ENCODE data around the gene HEXIM1.

The HEXIM1 gene, protein sequence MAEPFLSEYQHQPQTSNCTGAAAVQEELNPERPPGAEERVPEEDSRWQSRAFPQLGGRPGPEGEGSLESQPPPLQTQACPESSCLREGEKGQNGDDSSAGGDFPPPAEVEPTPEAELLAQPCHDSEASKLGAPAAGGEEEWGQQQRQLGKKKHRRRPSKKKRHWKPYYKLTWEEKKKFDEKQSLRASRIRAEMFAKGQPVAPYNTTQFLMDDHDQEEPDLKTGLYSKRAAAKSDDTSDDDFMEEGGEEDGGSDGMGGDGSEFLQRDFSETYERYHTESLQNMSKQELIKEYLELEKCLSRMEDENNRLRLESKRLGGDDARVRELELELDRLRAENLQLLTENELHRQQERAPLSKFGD

DNA sequence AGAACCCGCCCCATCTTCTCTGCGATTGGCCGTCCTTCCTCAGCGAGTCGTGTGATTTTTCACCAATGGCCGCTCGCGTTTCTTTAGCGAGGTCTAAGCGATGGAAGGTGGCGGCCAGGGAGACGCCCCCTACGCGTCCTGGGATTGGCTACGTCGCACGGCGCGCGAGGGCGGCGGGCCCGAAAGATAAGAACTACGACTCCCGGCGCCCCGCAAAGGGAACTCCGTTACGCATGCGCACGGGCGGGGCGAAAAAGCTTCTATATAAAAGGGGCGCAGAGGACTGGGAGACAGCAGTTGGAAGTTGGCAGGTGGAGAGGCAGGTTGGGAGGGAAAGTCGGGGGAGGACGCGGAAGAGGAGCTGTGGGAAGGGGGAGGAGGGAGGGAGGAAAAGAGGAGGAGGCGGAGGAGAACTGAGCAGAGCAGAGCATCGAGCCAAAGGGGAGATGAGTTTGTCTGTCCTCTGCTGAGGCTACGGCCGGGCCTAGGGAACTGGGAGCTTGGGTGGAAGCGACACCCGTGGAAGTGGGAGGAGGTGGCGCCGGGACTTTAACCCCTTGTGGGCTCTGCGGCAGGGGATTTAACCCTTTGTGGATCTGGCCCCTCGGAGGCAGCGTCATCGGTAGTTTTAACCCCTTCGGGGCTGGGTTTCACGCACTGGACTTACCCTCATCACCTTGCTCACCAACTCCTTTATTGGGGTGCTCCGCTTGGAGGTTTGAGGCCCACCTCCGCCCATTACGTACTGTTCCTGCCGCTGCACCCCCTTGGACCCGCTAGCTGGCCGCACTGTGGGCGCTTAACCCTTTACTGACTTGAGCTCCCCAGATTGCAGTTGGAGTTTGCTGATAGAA lies at the start of gene HEXIM1:
Gene HEXIM1 (plus strand): TSS at position 293 of the 854 bp plus-strand sequence. CDS start 716 bp downstream, outside the sequence.
- DNase-seq: peak; percentile 99

DNA sequence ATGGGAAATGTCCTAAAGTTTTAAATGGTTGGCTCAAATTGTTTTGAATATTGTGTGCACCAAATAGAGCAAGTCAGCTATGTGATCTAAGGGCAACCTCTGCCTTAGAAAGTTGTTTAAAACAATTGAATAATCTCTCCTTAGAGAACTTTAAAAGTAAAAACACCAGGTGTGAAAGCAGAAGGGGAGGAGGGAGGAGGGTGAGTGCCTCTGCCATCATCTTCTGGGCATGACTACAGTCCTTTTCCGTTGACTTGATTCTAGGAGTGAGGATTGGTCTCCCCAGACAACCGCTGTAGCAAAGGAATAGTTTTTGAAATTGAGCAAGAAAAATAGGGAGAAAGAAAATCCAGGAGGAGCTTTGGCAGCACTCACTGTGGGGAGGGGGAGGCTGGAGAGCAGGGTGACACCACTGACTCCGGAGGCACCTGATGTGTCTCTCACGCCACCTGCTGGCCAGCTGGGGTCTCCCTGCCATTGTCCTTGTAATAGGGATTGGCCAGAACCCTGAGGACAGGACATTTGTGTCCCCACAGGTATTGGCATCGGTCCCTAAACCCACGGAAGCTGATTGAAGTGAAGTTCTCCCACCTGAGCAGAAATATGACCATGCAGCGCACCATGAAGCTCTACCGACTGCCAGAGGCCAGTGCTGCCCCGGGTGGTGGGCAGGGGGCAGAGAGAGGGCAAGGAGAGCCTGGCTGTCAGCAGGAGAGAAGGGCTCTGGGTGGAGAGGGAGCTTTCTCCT lies 49.2 kb upstream of the HEXIM1 start:
- DNase-seq: peak; percentile 60

DNA sequence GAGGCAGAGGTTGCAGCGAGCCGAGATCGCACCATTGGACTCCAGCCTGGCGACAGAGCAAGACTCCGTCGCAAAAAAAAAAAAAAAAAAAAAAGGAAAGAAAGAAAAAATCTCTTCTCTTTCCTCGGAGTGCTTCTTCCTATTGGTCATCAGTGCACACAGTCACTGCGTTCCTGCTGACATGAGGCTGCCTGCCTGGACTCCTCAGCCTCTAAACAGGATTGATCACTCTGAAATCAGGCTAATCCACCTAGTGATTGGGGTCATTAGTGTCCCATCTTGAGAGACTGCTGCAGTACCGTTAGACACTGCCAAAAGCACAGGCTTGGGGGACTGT lies 46.8 kb upstream of the HEXIM1 start:
- DNase-seq: no peak

DNA sequence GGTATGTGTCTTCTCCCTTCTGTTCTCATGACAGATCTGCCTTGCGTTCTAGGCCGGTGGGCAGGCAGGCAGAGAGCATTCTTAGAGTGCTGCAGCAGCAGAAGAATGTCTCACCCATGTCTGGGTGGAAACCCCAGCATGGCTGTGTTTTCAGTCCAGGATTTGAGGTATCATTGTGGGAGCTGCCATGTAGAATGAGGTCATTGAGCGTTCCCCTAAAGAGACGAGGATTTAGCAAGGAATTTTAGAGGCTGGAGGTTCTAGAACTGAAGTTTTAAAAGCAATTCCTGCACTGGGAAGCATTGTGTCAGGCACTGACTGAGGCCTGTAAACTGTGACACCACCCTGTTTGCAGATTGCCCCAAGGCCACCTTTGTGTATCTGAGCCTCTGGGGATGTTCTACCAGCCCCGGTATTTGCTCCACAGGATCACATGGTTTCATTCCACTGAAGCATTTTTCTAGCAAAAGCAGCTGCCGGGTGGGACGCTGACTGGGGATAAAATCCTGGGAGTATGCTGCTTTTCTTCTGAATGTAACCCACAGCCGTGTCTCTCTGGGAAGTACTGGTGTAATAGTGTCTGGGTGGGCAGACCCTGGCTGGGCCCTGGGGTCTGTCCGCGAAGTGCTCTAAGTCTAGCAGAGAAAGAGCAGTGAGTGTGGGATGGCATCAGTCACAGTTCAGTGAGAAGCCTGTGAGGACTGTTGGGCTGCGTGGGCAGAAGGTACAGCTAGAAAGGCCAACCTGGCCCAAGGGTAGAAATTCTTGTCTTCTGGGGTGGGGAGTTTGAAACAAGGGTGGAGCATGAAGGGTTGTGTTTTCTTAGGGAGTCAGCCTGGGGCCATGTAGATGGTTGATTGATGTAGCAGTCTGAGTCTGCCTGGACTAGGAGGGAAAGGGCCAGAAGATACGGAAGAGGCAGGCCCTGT lies 46.1 kb upstream of the HEXIM1 start:
- no peak for DNase-seq

DNA sequence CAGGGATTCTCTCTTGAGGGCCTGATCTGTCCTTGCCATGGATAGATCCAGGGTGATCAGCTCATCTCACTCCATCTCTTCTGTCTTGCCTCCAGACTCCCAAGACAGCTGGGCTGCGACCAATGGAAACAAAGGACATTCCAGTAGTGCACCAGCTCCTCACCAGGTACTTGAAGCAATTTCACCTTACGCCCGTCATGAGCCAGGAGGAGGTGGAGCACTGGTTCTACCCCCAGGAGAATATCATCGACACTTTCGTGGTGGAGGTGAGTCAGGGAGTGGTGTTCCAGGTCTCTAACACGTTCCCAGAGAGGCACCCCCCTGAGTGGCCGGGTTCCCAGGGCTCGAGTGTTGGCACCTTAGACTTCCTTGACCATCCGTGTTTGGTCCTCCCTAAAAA lies 45.4 kb upstream of the HEXIM1 start:
- DNase-seq: no peak

DNA sequence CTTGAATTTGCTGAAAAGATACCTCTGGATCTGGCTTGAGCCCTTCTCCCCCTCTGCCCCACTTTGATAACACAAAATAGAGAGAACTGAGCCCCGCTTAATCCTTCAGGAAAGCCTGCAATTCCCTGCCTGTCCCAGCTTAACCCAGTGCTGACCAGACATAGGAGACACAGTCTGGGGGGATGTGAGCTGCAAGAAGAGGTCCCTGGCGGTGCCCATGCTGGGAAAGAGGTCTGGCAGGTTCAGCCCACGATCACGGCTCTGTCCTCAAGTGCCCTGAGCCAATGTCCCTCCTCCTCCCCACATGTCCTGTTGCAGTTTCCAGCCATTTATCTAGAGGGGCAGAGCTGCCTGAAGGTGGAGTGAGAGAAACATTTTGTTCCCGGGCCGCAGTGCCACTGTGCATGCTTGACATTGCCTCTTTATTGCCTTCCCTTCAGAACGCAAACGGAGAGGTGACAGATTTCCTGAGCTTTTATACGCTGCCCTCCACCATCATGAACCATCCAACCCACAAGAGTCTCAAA lies 44.9 kb upstream of the HEXIM1 start:
- DNase-seq: no peak

DNA sequence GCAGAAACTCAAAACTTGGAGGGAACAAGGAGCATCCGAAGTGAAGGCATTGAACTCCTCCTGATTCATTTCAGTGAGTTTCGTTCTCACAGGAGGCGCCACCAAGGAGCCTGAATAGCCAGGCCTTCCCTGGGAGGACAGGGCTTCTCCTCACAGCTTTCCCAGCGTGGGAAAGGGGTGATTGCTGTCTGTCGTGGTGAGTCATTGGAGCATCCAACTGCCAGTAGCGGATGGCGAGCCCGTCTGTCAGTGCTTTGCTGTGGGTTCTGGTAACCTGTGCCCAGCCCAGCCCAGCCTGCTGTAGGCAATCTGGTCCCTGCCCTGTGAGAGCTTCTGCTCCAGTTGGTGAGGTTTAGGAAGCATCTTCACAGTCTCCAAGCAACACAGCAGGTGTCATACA lies 44.2 kb upstream of the HEXIM1 start:
- DNase-seq: no peak

DNA sequence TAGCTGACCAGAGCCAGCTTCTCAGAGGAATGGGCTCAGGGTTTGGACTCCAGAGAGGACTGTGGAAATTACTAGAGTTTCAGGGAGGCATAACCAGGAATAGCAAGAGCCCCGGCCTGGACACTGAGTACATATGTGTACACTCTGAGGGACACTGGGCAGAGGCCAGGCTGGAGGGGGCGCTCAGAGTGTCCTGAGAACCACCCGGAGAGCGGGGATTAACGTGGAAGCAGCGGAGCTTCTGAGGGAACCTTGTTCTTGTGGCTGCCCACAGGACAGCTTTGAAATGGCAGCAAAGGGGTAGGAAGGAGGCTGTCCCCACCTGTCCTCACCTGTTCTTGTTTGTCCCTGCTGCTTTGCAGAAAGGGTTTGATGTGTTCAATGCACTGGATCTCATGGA lies 43.8 kb upstream of the HEXIM1 start:
- no peak for DNase-seq

DNA sequence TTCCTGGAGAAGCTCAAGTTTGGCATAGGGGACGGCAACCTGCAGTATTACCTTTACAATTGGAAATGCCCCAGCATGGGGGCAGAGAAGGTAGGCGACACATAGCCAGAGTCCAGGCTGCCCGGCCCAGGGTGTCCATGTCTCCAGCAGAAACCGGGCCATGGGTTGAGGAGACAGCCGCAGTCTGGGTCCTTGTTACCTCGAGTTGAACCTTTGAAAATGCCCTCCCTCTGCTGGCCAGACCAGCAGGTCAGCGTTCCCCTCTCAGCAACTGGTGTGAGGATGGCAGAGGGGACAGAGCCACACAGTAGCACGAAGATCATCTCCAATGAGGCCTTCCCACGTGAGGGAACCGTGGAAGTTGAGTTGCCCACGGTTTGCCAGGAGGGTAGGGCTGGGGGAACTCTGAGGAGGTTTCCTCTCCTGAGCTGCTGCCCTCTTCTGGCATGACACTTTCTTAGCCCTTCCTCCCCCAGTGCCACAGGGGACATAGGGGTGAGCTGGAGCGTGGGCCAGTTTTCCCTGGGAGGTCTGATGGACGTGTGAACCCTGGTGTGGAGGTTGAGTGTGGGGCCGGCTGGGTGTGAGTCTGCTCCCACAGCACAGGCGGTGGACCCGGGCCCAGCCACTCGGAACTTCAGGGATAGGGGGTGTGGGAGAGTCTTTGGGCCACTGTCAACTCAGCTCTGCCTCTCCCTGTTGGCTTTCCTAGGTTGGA lies 43.2 kb upstream of the HEXIM1 start:
- DNase-seq: no peak

DNA sequence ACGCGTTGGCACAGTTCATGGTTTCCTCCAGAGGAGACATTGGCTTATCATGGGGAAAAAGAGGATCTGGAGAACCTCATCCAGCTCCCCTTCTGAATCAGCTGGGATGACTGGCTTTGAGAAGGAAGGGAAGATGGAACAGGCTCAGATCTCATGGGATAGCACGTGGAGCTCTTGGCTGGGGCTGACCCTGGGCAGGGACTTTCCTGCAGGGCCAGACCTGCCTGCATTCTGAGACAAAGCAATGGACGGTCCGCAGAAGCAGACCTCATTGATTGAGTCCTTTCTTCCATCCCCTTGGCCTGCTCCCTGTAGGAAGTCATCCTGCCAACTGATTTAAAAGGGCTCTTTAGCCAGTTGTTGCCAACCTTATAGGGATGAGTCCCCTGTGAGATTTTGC lies 42.2 kb upstream of the HEXIM1 start:
- DNase-seq: no peak

DNA sequence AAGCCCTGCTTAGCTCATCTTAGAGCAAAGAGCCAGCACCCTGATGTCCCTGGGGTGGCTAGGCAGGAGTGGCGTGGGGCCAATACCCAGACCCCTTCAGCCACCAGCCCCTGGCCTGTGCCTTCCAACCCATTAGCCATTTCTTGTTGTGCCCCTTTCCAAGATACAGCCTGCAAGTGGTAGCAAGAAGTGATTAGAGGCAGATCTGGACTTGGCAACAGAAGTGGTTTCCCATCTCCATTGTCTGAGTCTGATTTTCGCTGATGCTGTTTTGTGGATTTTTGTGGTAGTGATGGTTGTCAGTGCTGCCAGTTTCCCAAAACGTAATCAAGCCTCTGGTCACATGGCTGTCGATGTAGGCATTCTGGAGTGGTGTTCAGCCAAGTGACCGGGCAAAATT lies 41.7 kb upstream of the HEXIM1 start:
- DNase-seq: no peak

DNA sequence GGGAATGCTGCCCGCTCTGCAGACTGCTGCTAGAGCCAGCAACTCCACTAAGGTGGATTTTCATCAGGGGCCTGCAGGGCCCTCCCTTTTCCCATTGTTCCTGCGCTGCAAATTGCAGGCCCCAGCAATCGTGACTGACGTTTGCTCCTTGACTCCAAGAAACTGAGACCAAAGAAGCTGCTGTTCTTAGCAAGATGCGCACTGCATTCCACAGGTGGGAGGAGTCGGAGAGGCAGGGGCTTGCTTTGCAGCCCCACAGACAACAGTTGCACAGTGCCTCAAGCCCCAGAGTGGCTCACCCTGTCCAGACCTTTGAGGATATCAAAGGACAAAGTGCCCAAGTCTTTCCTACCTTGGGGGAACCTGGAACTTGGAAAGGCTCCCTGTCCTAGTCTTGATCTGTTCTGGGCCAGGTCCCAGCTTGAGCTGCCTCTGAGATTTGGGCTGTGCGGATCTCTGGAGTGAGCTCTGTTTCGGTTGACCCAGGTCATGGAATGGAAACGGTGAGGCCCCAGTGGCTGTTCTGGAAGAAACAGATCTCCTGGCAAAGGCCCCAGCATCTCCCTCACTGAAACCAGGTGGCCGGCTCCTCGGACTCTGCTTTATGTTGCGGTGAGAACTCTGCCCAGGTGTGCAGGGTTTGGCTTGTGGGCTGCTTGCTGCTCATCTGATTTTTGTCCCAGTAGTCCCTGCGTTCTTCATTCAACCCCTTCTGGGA lies 40.8 kb upstream of the HEXIM1 start:
- DNase-seq: no peak

DNA sequence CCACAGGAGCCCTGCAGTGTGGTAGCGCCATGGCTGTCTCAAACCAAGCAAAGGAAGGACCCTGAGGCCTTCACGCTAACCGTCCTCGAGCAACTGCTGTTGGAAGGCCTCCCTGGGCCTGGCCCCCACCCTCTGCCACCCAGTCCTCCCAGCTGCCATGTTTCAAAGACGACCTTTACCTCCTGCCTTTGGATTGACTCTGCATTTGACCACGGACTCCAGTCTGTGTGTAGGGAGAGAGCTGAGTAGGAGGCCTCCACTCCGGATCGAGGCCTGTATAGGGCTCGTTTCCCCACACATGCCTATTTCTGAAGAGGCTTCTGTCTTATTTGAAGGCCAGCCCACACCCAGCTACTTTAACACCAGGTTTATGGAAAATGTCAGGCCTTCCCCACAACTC lies 40.2 kb upstream of the HEXIM1 start:
- DNase-seq: no peak

DNA sequence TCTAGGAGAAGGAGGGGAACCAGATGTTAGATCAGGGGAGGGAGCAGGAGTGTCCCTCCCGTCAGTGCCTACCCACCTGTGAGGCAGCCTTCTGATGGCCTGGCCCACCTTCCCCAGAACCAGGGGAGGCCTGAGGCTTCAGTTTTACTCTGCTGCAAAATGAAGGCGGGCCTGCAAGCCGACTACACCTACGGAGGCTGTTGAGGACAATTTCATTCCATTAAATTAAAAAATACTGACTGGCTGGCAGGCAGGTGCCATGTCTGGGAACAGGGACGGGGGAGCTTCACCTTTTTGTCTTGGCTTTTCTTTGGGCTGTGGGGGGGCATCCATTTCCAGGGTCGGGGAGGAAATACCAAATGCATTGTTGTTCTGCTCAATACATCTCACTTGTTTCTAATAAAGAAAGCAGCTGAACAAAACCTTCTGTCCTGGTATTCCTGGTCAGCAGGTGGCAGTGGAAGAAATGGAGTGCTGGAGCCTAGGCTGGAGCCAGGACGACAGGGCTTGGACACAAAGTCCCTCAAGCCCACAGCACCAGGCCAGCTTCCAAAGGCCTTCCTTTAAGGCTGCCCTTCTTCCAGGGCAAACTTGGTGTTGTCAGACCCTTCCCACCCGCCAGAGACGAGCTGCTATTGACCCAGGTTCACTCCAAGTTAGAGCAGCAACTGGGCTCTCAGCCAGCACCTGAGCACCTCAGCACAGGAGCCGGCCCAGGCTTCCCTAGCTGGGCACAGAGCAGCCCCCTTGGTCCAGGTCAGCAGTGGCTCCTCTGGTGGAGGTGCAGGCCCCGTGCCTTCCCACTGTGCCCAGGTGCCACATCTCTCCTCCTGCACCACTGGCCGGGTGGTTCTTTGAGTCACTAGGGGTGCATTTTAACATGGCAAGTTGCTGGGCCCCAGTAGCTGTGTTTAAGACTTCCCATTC lies 39.4 kb upstream of the HEXIM1 start:
- DNase-seq: no peak

DNA sequence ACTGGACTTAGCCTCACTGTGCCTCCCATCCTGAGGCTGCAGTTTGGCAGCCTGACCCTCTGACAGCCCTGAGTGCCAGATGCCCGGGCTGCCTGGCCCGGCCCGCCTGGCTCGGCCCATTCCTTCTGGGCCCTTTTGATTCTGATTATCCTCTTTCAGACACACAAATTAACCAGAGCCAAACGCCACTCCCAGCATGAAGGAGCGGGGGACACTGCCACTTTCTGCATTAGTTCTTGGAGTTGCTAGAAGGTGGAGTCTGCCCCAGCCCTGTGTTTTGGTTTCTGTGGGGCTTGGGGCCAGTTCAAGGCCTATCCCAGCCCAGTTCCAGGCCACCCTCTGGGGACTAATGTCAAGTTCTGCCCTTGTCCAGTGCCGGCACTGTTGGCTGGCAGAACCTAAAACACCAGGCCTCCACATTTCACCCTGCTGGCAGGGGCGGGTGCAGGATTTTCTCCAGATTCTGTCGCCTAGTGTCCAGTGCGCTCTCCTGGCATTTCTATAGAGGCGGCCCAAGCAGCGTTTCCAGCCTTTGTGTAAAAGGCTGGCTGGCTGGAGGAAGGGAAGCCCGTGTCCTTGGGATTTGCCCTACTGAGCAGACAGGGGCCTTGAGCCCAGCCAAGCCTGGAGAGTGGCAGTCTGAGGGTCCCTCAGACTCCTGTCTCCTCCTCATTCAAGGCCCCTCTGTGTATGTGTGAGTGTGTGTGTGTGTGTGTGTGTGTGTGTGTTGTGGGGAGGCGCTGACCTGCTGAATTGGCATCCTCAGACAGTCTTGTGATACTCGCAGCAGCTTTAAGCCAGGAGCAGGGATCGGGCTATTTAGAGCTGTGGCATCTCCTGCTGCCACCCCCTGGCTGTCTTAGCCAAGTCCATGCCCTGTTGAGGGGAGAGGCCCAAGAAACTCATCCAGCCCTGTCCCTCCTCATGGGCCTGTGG lies 37.3 kb upstream of the HEXIM1 start:
- no peak for DNase-seq

DNA sequence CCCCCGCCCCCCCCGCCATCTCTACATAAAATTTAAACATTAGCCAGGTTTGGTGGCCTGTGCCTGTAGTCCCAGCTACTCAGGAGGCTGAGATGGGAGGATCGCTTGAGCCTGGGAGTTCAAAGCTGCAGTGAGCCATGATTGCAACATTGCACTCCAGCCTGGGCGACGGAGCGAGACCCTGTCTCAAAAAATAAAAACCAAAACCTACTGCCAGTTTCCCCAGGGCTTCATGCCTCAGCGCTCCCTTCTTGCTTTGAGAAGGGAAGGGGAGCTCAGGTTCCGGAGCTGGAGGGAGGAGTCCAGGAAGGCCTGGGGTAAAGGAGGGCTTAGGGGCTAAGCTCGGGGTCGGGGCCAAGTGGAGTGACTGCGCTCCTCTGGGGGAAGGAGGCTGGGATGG lies 36.4 kb upstream of the HEXIM1 start:
- no peak for DNase-seq

DNA sequence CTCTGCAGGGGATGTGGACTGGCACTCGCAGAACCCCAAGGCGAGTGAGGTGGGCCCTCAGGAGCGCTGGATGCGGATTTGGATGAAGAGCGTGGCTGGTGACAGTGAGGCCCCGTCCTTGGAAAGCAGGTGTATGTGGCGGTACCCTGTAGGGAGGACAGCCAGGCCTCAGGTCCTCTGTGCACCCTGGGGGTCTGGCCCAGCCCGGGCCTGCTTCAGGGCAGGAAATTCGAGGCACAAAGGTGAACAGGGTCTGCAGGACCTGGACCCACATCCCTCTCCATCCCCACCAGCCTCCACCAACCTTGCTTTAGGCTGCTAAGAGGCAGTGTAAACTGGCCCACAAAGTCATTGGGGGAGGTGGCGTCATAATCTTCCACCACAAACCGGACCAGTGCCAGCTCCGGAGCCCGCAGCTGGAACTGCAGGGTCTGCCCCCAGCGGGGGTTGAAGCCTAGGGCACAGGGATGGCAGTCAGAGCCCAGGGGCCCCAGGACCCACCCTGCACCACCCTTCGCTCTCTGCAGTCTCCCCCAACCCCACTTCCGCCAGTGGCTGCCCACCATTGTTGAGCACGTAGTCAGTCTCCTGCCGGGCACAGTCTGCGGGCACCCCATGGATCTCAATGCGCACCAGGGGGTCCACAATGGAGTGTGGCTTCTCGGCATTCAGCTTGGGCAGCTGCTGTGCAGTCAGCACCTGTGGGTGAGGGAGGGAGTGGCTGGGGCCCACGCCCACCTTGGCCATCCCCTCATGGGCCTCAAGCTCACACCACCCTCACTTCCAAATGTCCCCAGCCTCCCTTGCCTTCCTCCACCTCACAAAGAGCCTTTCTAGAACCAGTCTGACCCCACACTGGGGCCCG lies 35.5 kb upstream of the HEXIM1 start:
- no peak for DNase-seq

DNA sequence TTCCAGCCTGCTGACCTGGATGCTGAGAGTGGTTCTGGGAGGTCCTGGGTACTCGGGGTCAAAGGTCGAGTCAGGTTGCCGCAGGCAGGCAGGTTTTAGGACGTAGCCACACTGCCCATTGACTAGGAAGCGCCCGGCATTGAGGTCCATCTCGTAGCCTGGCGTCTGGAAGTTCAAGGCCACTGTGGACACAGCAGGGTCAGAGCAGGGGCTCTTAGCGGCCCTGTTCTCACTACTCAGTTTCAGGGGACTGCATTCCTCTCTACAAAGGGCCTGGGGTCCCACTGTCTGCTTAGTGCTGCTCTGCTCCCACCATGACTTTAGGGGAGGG lies 34.9 kb upstream of the HEXIM1 start:
- no peak for DNase-seq

Measured in NCI-H2227 treated with DMSO at 0.1 percent for 48 hours (cell line).